CD8-positive, alpha-beta memory T cell (primary cell): ENCODE results near the gene SYT15. TPM values are rescaled to one million over a fixed set of nuclear protein-coding genes. Genes with fewer than 3 reads are reported as not detected.
"Not testable (repeated sequence)": the region's sequence is repeated elsewhere in the genome, so short reads cannot be mapped to it uniquely, and the experiment has no call there.

Experiments used
- CTCF ChIA-PET: fragments of 350-600 bp; sonication (Branson Sonifier 250); formaldehyde crosslinking; loops from one replicate; lab custom pipeline; 2021; ENCODE audit warnings: antibody characterized with exemption; lab: Charles Lee
- POLR2A ChIA-PET: fragments of 350-600 bp; sonication (Branson Sonifier 250); formaldehyde crosslinking; loops from one replicate; lab custom pipeline; 2021; ENCODE audit warnings: antibody characterized with exemption; lab: Charles Lee
- DNase-seq, 5 donors: peaks; one replicate each; pipeline versions ENCODE4 v3.0.0 to v3.0.0-alpha.2; 2020 to 2022; ENCODE audit warnings: mixed read lengths in 1 of 5
- H3K27ac ChIP-seq: one replicate; pipeline ENCODE4 v1.7.0; 2013; ENCODE audit warnings: low read depth, mild to moderate bottlenecking, low read length, moderate library complexity
- H3K27me3 ChIP-seq: 2 replicates; pipeline ENCODE4 v1.7.0; 2013; ENCODE audit warnings: low read length, mild to moderate bottlenecking; ENCODE audit not compliant: insufficient read depth, poor library complexity, severe bottlenecking
- H3K36me3 ChIP-seq: 2 replicates; pipeline ENCODE4 v1.7.0; 2013; ENCODE audit warnings: mild to moderate bottlenecking, low read length, moderate library complexity; ENCODE audit not compliant: insufficient read depth
- H3K4me1 ChIP-seq: 2 replicates; pipeline ENCODE4 v1.7.0; 2013; ENCODE audit warnings: mild to moderate bottlenecking, low read length, moderate library complexity; ENCODE audit not compliant: insufficient read depth
- H3K4me3 ChIP-seq: 2 replicates; pipeline ENCODE4 v1.7.0; 2013; ENCODE audit warnings: mild to moderate bottlenecking, low read length
- H3K9me3 ChIP-seq: 2 replicates; pipeline ENCODE4 v1.7.0; 2013; ENCODE audit warnings: mild to moderate bottlenecking, low read length
- H3K27ac Mint-ChIP-seq, 8 donors: one replicate each; pipeline ENCODE4 v1.8.0; 2020 to 2021; ENCODE audit warnings: mixed read lengths in 8 of 8, mild to moderate bottlenecking in 6 of 8, inconsistent platforms in 3 of 8, moderate library complexity in 3 of 8
- H3K27me3 Mint-ChIP-seq, 2 donors: one replicate each; pipeline ENCODE4 v1.8.0; 2020 to 2021; ENCODE audit warnings: mixed read lengths in 2 of 2, mild to moderate bottlenecking in 1 of 2, moderate library complexity in 1 of 2
- H3K36me3 Mint-ChIP-seq, 3 donors: one replicate each; pipeline ENCODE4 v1.8.0; 2020 to 2021; ENCODE audit warnings: mixed read lengths in 3 of 3, inconsistent platforms in 1 of 3, mild to moderate bottlenecking in 1 of 3
- H3K4me1 Mint-ChIP-seq, 3 donors: one replicate each; pipeline ENCODE4 v1.8.0; 2020 to 2021; ENCODE audit warnings: mixed read lengths in 3 of 3, inconsistent platforms in 1 of 3, mild to moderate bottlenecking in 1 of 3
- H3K4me3 Mint-ChIP-seq, 7 donors: one replicate each; pipeline ENCODE4 v1.8.0; 2020 to 2021; ENCODE audit warnings: mixed read lengths in 7 of 7, mild to moderate bottlenecking in 6 of 7, moderate library complexity in 4 of 7, inconsistent platforms in 2 of 7
- H3K9me3 Mint-ChIP-seq, 5 donors: one replicate each; pipeline ENCODE4 v1.8.0; 2020 to 2022; ENCODE audit warnings: mixed read lengths in 5 of 5, mild to moderate bottlenecking in 3 of 5, moderate library complexity in 2 of 5, inconsistent platforms in 1 of 5
- polyA plus RNA-seq: library from polyadenylated mRNA; unstranded; fragments of 300-500 nt; fragmentation: Illumina TruSeq; gene quantifications from one replicate; pipeline ENCODE4 v1.2.3, GENCODE V29; 2021
- total RNA-seq, 2 experiments: library from RNA; stranded (reverse); gene quantifications; one replicate each; pipeline ENCODE4 v1.2.3, GENCODE V29; 2021

SYT15 gene
- under 1 TPM; 0.69 to 0.70 TPM for total RNA-seq
- 0.05 TPM for polyA plus RNA-seq

DNA sequence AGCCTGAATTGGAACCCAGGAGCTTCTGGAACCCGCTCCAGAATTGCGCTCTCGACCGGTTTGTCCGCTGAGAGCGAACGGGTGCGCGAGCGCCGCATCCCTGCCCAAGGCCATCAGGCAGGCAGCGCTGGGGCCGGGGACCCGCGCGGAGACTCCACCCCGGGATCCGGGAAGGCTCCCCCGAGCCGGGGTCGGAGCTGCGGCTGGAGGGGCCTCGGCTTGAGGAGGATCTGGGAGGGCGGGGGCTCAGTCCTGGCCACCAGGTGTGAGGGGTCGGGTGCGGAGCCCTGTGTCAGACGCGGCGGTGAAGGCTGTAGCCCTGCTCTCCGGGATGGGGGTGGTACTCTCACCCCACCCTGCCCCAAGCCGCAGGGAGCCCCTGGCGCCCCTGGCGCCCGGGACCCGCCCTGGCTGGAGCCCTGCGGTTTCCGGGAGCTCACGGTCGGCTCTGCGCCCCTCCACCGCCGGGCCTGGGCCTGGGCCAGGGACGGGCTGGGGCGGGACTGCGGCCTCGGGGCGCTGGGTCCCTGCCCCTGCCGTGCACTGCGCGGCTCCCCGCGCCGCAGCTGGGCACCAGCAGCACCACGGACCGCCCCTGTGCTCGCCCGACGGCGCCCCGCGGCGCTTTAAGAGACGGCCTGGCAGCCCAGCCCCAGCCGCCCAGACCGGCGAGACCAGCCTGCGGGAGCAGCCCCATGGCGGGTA, at the start of gene SYT15:
Gene SYT15 (plus strand): TSS at position 655 of the 705 bp plus-strand sequence. CDS start 41 bp downstream, at position 696.
- H3K27ac ChIP-seq, H3K4me3 Mint-ChIP-seq, POLR2A ChIA-PET, H3K27me3 ChIP-seq, H3K36me3 Mint-ChIP-seq, H3K4me1 ChIP-seq, H3K27ac Mint-ChIP-seq, H3K36me3 ChIP-seq, H3K4me3 ChIP-seq, DNase-seq, H3K9me3 Mint-ChIP-seq, H3K27me3 Mint-ChIP-seq, H3K9me3 ChIP-seq, H3K4me1 Mint-ChIP-seq, CTCF ChIA-PET: not testable (repeated sequence)

DNA sequence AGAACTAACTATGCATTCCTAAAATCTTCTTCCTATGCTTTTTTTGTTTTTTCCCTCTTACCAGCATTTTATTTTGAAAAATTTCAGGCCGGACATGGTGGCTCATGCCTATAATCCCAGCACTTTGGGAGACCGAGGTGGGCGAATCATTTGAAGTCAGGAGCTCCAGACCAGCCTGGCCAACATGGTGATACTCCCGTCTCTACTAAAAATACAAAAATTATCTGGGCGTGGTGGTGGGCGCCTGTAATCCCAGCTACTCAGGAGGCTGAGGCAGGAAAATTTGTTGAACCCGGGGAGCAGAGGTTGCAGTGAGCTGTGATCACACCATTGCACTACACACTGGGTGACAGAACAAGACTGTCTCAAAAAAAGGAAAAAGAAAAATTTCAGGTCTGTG, 49.2 kb upstream of the SYT15 start:
- H3K4me1 ChIP-seq, H3K9me3 Mint-ChIP-seq, H3K9me3 ChIP-seq, H3K27ac Mint-ChIP-seq, H3K4me1 Mint-ChIP-seq, H3K27me3 Mint-ChIP-seq, H3K4me3 ChIP-seq, H3K4me3 Mint-ChIP-seq, H3K36me3 ChIP-seq, POLR2A ChIA-PET, H3K27ac ChIP-seq, H3K36me3 Mint-ChIP-seq, H3K27me3 ChIP-seq: not testable (repeated sequence)
- CTCF ChIA-PET, result interaction anchor here (0.9 kb wide), 1 partner anchor 15 kb away, joined by 5 read pairs; no protein-coding TSS in a partner anchor
- DNase-seq, result peak in 1 of 5 donors; percentile 35

GRCh38 chr10:46530249-46531186, 48.4 kb upstream of the SYT15 start:
- POLR2A ChIA-PET, result interaction anchor here (0.7 kb wide), 1 partner anchor 16 kb away, joined by 3 read pairs; no protein-coding TSS in a partner anchor

DNA sequence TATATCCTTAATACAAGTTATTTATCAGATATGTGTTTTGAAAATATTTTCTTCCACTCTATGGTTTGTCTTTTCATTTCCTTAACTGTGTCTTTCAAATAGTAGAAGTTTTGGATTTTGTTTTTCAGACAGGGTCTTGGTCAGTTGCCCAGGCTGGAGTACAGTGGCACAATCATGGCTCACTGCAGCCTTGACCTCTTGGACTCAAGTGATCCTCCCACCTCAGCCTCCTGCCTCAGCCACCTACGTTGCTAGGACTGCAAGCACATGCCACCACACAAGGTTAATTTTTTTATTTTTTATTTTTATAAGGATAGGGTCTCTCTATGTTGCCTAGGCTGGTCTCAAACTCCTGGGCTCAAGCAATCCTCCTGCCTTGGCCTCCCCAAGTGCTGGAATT, 46.7 kb upstream of the SYT15 start:
- H3K4me3 ChIP-seq, H3K9me3 ChIP-seq, H3K36me3 ChIP-seq, H3K9me3 Mint-ChIP-seq, H3K27ac Mint-ChIP-seq, H3K4me1 Mint-ChIP-seq, CTCF ChIA-PET, H3K27me3 ChIP-seq, H3K27ac ChIP-seq, H3K4me1 ChIP-seq, POLR2A ChIA-PET, H3K4me3 Mint-ChIP-seq, H3K27me3 Mint-ChIP-seq, H3K36me3 Mint-ChIP-seq: not testable (repeated sequence)
- peak in 1 of 5 donors; percentile 18 for DNase-seq

More at GRCh38 chr10:46530249-46531186, 48.4 kb upstream of the SYT15 start:
- no peaks in the 10 kb centered on the region for H3K36me3 Mint-ChIP-seq
- peaks cover 0 to 1% of the 10 kb centered on the region in 2 donors for H3K27me3 Mint-ChIP-seq
- Histone ChIP-seq H3K4me1 (no peaks in the 10 kb centered on the region), H3K9me3 (no peaks in the 10 kb centered on the region), H3K4me3 (no peak overlapping the region), H3K27me3 (no peaks in the 10 kb centered on the region), H3K36me3 (no peaks in the 10 kb centered on the region), H3K27ac (no peak overlapping the region)
- peak in 1 of 5 donors; percentile 47 for DNase-seq
- H3K27ac Mint-ChIP-seq, result no peak overlapping the region
- CTCF ChIA-PET, result interaction anchor here (0.9 kb wide), 1 partner anchor 14 kb away, joined by 5 read pairs; no protein-coding TSS in a partner anchor
- H3K9me3 Mint-ChIP-seq, result no peaks in the 10 kb centered on the region
- H3K4me3 Mint-ChIP-seq, result no peak overlapping the region
- no peaks in the 10 kb centered on the region for H3K4me1 Mint-ChIP-seq

DNA sequence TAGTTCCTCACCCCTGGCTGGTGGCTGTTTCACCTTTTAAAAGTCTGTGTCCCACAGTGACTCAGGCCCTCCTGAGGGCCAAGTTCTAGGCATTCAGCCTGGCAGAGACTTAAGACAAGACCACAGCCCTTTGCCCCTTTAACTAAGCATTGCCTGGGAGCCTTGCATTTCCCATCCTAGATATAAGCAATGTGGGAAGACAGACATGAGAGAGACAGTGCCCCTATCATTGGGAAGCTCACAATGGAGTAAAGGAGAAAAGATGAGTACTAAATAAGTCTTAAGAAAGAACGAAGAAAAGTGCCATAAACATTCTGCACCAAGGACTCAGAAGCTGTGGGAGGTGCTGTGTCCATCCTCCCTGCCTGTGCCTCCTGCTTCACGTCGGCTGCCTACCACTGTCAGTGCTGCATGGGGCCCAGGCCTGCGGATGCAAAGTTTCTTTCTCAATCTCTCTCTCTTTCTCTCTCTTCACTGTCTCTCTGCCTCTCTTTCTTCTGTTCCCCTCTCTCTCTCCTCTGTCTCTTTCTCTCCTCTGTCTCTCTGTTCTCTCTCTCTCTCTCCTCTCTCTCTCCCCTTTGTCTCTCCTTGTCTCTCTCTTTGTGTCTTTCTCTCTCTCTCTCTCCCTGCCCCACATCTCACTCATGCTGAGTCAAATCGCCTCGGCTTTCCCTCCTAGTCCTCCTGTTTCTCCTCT, 44.0 kb upstream of the SYT15 start:
- peaks cover 0 to under 1% (median 0%) of the 10 kb centered on the region in 3 donors for H3K4me1 Mint-ChIP-seq
- H3K36me3 ChIP-seq, result no peaks in the 10 kb centered on the region
- no peaks in the 10 kb centered on the region for H3K36me3 Mint-ChIP-seq
- H3K4me3 ChIP-seq, result no peak overlapping the region
- no peak overlapping the region for H3K27ac Mint-ChIP-seq
- H3K9me3 ChIP-seq, result no peaks in the 10 kb centered on the region
- peaks cover 8% of the 10 kb centered on the region for H3K27me3 ChIP-seq
- peak in 1 of 5 donors; percentile 15 for DNase-seq
- no peak overlapping the region for H3K4me3 Mint-ChIP-seq
- ChIA-PET CTCF (no interaction called here), POLR2A (no interaction called here)
- H3K27ac ChIP-seq, result no peak overlapping the region
- H3K9me3 Mint-ChIP-seq, result no peaks in the 10 kb centered on the region
- H3K4me1 ChIP-seq, result no peaks in the 10 kb centered on the region
- H3K27me3 Mint-ChIP-seq, result peaks cover 18 to 26% of the 10 kb centered on the region in 2 donors

- Mint-ChIP-seq H3K4me3 (no peak overlapping the region), H3K27me3 (peaks cover 27 to 36% of the 10 kb centered on the region in 2 donors), H3K4me1 (peaks cover 6 to 10% (median 7%) of the 10 kb centered on the region in 3 donors), H3K27ac (no peak overlapping the region), H3K36me3 (peaks cover 0 to 3% (median 0%) of the 10 kb centered on the region in 3 donors), H3K9me3 (peaks cover 0 to 2% (median 0%) of the 10 kb centered on the region in 5 donors)
- H3K27ac ChIP-seq, result no peak overlapping the region
- H3K36me3 ChIP-seq, result no peaks in the 10 kb centered on the region
- H3K9me3 ChIP-seq, result no peaks in the 10 kb centered on the region
- peaks cover 8% of the 10 kb centered on the region for H3K27me3 ChIP-seq
- ChIA-PET POLR2A (no interaction called here), CTCF (no interaction called here)
- H3K4me1 ChIP-seq, result no peaks in the 10 kb centered on the region
- DNase-seq, result peak in 1 of 5 donors; percentile 42
- no peak overlapping the region for H3K4me3 ChIP-seq
Measured at GRCh38 chr10:46536171-46536570, 42.8 kb upstream of the SYT15 start.

- Mint-ChIP-seq H3K36me3 (peaks cover 0 to 3% (median 0%) of the 10 kb centered on the region in 3 donors), H3K4me1 (peaks cover 6 to 10% (median 7%) of the 10 kb centered on the region in 3 donors), H3K4me3 (no peak overlapping the region), H3K27me3 (peaks cover 26 to 38% of the 10 kb centered on the region in 2 donors), H3K9me3 (peaks cover 0 to 2% (median 0%) of the 10 kb centered on the region in 5 donors), H3K27ac (no peak overlapping the region)
- H3K9me3 ChIP-seq, result no peaks in the 10 kb centered on the region
- peak in 1 of 5 donors; percentile 36 for DNase-seq
- H3K4me3 ChIP-seq, result no peak overlapping the region
- no peaks in the 10 kb centered on the region for H3K36me3 ChIP-seq
- POLR2A ChIA-PET, result no interaction called here
- CTCF ChIA-PET, result no interaction called here
- no peaks in the 10 kb centered on the region for H3K4me1 ChIP-seq
- no peak overlapping the region for H3K27ac ChIP-seq
- H3K27me3 ChIP-seq, result peaks cover 9% of the 10 kb centered on the region
Measured at GRCh38 chr10:46536781-46537180, 42.1 kb upstream of the SYT15 start.
